ENCODE results near the gene OSBPL2.

The OSBPL2 gene

GRCh38 chr20:62237801-62238568 is at the start of gene OSBPL2:
Gene OSBPL2 (plus strand): TSS chr20:62238521. CDS start chr20:62256185, 17,664 bp downstream.
- peak; percentile 96 for DNase-seq

- DNase-seq = no peak
Measured at GRCh38 chr20:62190639-62191411, 47.5 kb upstream of the OSBPL2 start.

GRCh38 chr20:62191781-62192559 is 46.4 kb upstream of the OSBPL2 start:
- DNase-seq = no peak

DNA sequence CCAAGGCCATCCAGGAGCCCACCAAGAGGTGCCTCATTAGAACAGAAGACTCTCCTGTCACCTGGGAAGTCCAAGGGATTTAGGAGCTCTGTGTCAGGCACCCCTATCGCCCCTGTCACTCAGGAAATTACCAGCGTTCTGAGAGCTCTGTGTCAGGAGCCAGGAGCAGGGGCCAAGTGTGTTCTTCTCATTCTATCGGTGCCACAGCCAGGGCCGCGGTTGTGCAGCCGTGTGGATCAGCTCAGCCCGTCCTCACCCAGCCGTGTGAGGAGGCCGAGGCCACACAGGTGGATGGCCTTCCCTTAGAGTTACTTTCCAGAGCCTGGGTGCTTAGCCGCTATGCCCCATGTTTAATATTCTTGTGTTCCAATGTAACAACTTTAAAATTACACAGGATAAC is 45.7 kb upstream of the OSBPL2 start:
- no peak for DNase-seq

DNA sequence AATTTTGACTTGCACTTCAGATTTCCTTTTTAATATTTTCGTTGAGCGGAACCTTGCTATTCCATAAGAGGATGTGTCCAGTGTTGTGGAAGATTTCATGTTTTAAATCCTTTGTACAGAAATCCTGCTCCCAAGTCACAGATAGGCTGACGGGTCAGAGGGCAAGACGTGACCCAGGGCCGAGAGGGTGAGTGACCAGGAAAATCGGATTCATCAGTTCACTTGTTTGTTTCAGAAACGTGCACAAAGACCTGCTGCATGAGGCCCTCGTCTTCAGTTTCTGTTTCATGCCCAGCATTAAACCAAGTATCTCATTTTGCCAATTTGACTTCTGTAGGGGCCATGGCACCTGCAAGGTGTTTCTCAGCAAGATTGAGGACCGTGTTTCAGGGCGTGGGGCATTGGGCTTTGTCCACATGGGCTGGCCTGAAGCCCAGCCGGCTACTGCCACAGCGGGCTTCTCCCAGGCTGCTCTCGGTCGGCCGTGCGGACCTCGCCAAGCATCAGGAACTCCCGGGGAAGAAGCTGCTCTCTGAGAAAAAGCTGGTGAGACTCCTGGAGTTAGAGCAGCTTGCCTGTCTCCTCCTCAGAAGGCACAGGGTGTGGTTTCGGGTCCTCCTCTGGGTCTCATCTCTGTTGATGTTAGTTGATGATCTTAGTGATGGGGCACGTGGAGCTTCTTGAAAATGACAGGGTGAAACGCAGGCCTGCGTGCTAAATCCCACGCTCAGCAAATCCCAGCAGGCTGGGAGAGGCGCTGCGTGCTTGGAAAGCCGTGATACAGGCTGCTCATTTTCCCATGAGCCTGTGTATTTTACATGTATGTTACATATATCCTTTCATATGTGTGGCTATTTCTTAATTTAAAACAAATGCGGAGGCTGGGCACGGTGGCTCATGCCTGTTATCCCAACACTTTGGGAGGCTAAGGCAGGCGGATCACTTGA is 45.0 kb upstream of the OSBPL2 start:
- DNase-seq = no peak

DNA sequence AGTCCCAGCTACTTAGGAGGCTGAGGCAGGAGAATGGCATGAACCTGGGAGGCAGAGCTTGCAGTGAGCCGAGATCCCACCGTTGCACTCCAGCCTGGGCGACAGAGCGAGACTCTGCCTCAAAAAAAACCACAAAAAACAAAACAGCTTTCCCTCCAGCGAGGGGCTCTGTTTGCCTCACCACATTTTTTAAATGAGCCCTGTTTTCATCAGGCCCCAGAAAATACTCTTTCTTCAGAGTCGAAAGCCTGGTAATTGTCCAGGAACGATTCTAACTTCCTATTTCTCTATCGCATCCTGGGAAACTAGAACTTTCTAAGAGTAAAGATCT is 43.3 kb upstream of the OSBPL2 start:
- no peak for DNase-seq

- no peak for DNase-seq
Measured at GRCh38 chr20:62195736-62196135, 42.6 kb upstream of the OSBPL2 start.

- DNase-seq = no peak
Measured at GRCh38 chr20:62196286-62196685, 42.0 kb upstream of the OSBPL2 start.

- DNase-seq = no peak
Measured at GRCh38 chr20:62197311-62197710, 41.0 kb upstream of the OSBPL2 start.

- DNase-seq = no peak
Measured at GRCh38 chr20:62197801-62198200, 40.5 kb upstream of the OSBPL2 start.

- DNase-seq = no peak
Measured at GRCh38 chr20:62198496-62198895, 39.8 kb upstream of the OSBPL2 start.

DNA sequence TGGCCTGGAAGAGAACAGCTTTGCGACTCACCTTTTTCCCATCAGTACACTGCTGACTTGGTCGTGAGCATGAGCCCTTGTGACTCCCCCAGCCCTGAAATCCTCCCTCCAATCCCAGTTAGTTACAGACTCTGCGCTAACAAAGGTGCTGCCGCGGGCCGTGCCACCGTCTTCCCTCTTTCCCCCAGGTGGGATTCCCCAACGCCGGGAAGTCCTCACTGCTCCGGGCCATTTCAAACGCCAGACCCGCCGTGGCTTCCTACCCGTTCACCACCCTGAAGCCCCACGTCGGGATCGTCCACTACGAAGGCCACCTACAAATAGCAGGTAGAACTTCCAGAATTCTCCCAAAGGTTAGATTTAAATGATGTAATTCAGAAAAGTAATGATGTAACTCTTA is 39.4 kb upstream of the OSBPL2 start:
- no peak for DNase-seq

DNA sequence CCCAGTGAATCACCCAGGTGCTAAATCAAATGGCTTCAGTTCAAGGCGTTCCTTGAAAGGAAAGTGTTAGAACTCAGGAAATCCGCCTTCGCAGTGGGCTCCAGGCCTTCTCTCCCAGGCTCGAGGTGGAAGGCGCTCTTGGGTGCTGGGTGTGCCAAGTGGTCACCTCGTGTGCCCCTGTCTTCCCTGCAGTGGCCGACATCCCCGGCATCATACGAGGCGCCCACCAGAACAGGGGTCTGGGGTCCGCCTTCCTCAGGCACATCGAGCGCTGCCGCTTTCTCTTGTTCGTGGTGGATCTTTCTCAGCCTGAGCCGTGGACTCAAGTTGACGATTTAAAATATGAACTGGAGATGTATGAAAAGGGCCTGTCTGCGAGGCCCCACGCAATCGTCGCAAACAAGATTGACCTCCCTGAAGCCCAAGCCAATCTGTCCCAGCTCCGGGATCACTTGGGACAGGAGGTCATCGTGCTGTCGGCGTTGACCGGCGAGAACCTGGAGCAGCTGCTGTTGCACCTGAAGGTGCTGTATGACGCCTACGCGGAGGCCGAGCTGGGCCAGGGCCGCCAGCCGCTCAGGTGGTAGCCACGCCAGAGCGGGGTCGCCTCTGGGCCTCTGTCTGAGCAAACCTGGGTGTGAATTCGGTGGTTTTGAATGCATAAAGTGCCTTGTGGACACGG is 37.7 kb upstream of the OSBPL2 start:
- DNase-seq = no peak

DNA sequence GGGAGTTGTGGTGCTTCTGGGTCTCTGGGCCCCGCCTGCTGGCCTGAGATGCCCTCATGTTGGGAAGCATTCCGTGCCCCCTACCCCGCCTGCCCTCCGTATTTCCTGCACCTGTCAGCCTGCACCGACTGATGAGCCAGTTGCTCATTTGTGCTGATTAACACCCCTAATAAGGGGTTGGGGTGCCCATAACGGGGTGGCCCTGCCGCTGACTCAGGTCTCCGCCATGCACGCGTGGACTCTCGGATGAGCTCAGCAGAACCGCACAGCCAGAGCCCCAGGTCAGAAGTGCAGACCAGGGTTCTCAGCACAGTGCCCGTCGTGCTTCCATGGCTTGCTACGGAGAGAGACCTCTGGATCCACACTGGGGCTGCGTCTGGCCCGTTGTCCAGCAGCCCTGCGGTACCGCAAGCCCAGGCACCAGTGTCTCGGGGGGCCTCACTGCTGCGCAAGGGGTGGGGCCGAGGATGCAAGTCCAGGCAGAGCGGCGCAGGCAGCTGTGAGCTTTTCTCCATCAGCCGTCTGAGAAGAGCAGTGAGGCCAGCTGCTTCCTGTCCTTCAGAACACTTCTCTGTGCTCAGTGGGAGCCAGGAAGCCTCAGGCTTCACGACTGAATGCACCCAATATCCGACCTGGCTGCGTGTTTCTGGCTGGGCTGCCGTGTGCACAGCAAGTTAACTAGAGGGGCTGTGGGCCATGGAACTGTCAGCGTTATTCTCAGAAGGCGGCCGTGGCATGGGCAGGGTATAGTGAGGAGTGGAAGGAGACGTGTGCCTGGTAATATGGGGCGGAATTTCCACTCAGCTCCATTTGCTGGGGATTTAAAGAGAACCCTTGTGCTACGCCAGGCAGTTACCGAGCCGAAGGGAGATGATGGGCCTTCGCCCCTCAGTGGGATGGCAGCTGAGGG is 36.9 kb upstream of the OSBPL2 start:
- peak; percentile 81 for DNase-seq

- no peak for DNase-seq
Measured at GRCh38 chr20:62202083-62202395, 36.3 kb upstream of the OSBPL2 start.

GRCh38 chr20:62202676-62203377 is 35.5 kb upstream of the OSBPL2 start:
- DNase-seq = no peak

GRCh38 chr20:62203378-62204030 is 34.8 kb upstream of the OSBPL2 start:
- DNase-seq = no peak

DNA sequence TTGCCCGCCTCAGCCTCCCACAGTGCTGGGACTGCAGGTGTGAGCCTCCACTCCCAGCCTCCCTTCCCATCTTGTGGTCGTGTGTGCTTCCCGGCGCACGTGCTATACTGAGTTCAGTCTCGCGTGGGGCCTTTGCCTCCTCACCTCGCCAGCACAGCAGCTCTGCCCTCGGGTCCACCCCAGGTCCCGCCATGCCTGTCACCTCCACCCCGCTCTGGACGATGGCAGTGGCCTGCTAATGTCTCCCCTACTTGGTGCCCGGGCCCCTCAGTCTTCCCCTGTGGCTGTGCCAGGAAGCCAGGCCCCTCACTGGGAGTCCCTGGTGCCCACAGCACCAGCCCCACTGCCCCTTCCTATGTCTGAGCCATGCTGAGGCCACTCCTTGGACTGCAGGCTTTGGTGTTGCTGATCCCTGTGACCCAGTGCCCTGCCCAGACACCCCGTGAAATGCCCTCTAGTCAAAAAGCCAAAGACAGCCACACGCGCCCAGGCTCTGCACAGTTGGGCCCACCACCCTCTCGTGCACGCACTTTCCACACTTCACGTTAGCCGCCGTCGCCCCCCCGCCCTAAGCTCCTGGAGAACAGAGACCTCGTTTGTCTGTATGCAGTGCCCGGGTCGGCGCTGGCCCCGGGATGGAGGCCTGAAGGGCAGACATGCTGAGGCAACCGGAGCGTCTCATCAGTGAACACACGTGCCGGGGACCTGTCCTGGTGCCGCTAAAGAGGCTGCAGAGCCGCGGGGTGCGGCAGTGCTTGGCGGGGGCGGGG is 32.5 kb upstream of the OSBPL2 start:
- DNase-seq = no peak

DNA sequence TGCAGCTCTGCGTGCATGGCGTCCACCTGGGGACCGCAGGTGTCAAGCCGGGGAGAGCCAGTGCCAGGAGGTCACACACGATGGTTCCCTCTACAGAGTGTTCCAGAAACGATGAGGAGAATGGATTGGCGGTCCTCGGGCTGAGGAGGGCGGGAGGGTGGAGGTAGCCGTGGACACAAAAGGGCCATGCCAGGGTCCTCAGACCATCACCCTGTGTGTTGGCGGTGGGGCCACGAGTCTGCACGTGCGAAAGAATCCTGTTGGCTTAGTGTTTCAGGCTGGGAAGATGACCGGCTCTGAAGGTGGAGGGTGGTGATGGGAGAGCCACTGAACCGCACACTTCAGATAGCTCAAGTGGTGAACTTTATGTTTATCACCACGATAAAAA is 31.9 kb upstream of the OSBPL2 start:
- no peak for DNase-seq

Data from NCI-H510A treated with DMSO at 0.1 percent for 48 hours (cell line).